Measurements from ENCODE around the gene SCAPER. TPM values are rescaled to one million over a fixed set of nuclear protein-coding genes. Genes with fewer than 3 reads are reported as not detected.
"Not testable (repeated sequence)": the region's sequence is repeated elsewhere in the genome, so short reads cannot be mapped to it uniquely, and the experiment has no call there.

The SCAPER gene
- total RNA-seq, 1 experiment from 2014 or later, result 21.5 TPM

GRCh38 chr15:76320012-76320411, 585.1 kb downstream of the SCAPER start:
- H3K36me3 ChIP-seq (ENCODE audit: insufficient read depth, low read length, poor library complexity, severe bottlenecking), result no peaks in the 10 kb centered on the region
- ChIA-PET CTCF (no interaction called here), POLR2A (ENCODE audit: low non-redundant PET) (no interaction called here)
- no peaks in the 10 kb centered on the region for H3K27me3 ChIP-seq (replicated peaks; ENCODE audit: insufficient read depth, low read depth, low read length, poor library complexity)
- TF ChIP-seq CTCF (conservative IDR thresholded peaks at IDR 0.05; ENCODE audit: low read depth, low read length) (no peak), EZH2 (IDR thresholded peaks at IDR 0.05; ENCODE audit: borderline replicate concordance, low read depth, low read length, poor library complexity, severe bottlenecking) (no peak)
- no peak for DNase-seq (ENCODE audit: low spot score)
- H3K9me3 ChIP-seq (ENCODE audit: low read depth, low read length, poor library complexity, severe bottlenecking), result no peaks in the 10 kb centered on the region
- BruUV-seq (replicated peaks), result no TSS peak
- intact Hi-C loops (cut with micrococcal nuclease; ENCODE audit: unreplicated experiment), result no loop called here
- peaks cover 20% of the 10 kb centered on the region for H3K4me1 ChIP-seq (ENCODE audit: insufficient read depth, low read length, poor library complexity, severe bottlenecking)
- H3K4me3 ChIP-seq (ENCODE audit: low read depth, low read length, poor library complexity, severe bottlenecking), result no peak overlapping the region
- H3K27ac ChIP-seq (ENCODE audit: low read depth, low read length, poor library complexity, severe bottlenecking), result no peak overlapping the region

- H3K4me3 ChIP-seq (ENCODE audit: low read depth, low read length, poor library complexity, severe bottlenecking), result no peak overlapping the region
- H3K27me3 ChIP-seq (replicated peaks; ENCODE audit: insufficient read depth, low read depth, low read length, poor library complexity), result no peaks in the 10 kb centered on the region
- no TSS peak for BruUV-seq (replicated peaks)
- no peak for TF ChIP-seq CTCF (conservative IDR thresholded peaks at IDR 0.05; ENCODE audit: low read depth, low read length)
- no peak for TF ChIP-seq EZH2 (IDR thresholded peaks at IDR 0.05; ENCODE audit: borderline replicate concordance, low read depth, low read length, poor library complexity, severe bottlenecking)
- H3K9me3 ChIP-seq (ENCODE audit: low read depth, low read length, poor library complexity, severe bottlenecking), result no peaks in the 10 kb centered on the region
- H3K36me3 ChIP-seq (ENCODE audit: insufficient read depth, low read length, poor library complexity, severe bottlenecking), result no peaks in the 10 kb centered on the region
- intact Hi-C loops (cut with micrococcal nuclease; ENCODE audit: unreplicated experiment), result no loop called here
- no peak overlapping the region for H3K27ac ChIP-seq (ENCODE audit: low read depth, low read length, poor library complexity, severe bottlenecking)
- POLR2A ChIA-PET (ENCODE audit: low non-redundant PET), result no interaction called here
- no peak for DNase-seq (ENCODE audit: low spot score)
- CTCF ChIA-PET, result no interaction called here
- H3K4me1 ChIP-seq (ENCODE audit: insufficient read depth, low read length, poor library complexity, severe bottlenecking), result no peaks in the 10 kb centered on the region
Measured at GRCh38 chr15:76313731-76314130, 591.4 kb downstream of the SCAPER start.

GRCh38 chr15:76313175-76313567, 592.0 kb downstream of the SCAPER start:
- H3K9me3 ChIP-seq (ENCODE audit: low read depth, low read length, poor library complexity, severe bottlenecking); H3K36me3 ChIP-seq (ENCODE audit: insufficient read depth, low read length, poor library complexity, severe bottlenecking); BruUV-seq (replicated peaks); intact Hi-C loops (cut with micrococcal nuclease; ENCODE audit: unreplicated experiment); DNase-seq (ENCODE audit: low spot score); CTCF ChIA-PET; H3K4me3 ChIP-seq (ENCODE audit: low read depth, low read length, poor library complexity, severe bottlenecking); H3K27ac ChIP-seq (ENCODE audit: low read depth, low read length, poor library complexity, severe bottlenecking); H3K4me1 ChIP-seq (ENCODE audit: insufficient read depth, low read length, poor library complexity, severe bottlenecking); H3K27me3 ChIP-seq (replicated peaks; ENCODE audit: insufficient read depth, low read depth, low read length, poor library complexity): not testable (repeated sequence)
- POLR2A ChIA-PET (ENCODE audit: low non-redundant PET), result interaction anchor here (0.6 kb wide), 1 partner anchor 625 kb away, joined by 3 read pairs; no protein-coding TSS in a partner anchor

- H3K27ac ChIP-seq (ENCODE audit: low read depth, low read length, poor library complexity, severe bottlenecking), result no peak overlapping the region
- DNase-seq (ENCODE audit: low spot score), result no peak
- no peaks in the 10 kb centered on the region for H3K9me3 ChIP-seq (ENCODE audit: low read depth, low read length, poor library complexity, severe bottlenecking)
- H3K4me1 ChIP-seq (ENCODE audit: insufficient read depth, low read length, poor library complexity, severe bottlenecking), result no peaks in the 10 kb centered on the region
- TF ChIP-seq EZH2 (IDR thresholded peaks at IDR 0.05; ENCODE audit: borderline replicate concordance, low read depth, low read length, poor library complexity, severe bottlenecking), result no peak
- no peak for TF ChIP-seq CTCF (conservative IDR thresholded peaks at IDR 0.05; ENCODE audit: low read depth, low read length)
- H3K27me3 ChIP-seq (replicated peaks; ENCODE audit: insufficient read depth, low read depth, low read length, poor library complexity), result no peaks in the 10 kb centered on the region
- no TSS peak for BruUV-seq (replicated peaks)
- no peak overlapping the region for H3K4me3 ChIP-seq (ENCODE audit: low read depth, low read length, poor library complexity, severe bottlenecking)
- no peaks in the 10 kb centered on the region for H3K36me3 ChIP-seq (ENCODE audit: insufficient read depth, low read length, poor library complexity, severe bottlenecking)
- POLR2A ChIA-PET (ENCODE audit: low non-redundant PET), result interaction anchor here (0.6 kb wide), 1 partner anchor 625 kb away, joined by 3 read pairs; no protein-coding TSS in a partner anchor
- intact Hi-C loops (cut with micrococcal nuclease; ENCODE audit: unreplicated experiment), result no loop called here
- CTCF ChIA-PET, result no interaction called here
Measured at GRCh38 chr15:76312540-76313174, 592.5 kb downstream of the SCAPER start.
